ENCODE measurements around the gene RBM38. TPM values are rescaled to one million over a fixed set of nuclear protein-coding genes. Genes with fewer than 3 reads are reported as not detected.

The RBM38 gene
- total RNA-seq, 2 experiments from 2014 or later: 73.4 to 77.3 TPM

- Mint-ChIP-seq H3K9me3 (no peaks in the 10 kb centered on the region), H3K27ac (peak overlapping the region; percentile 97), H3K4me1 (ENCODE audit: low read depth) (peaks cover 70% of the 10 kb centered on the region), H3K27me3 (no peaks in the 10 kb centered on the region), H3K4me3 (peak overlapping the region; percentile 95), H3K36me3 (peaks cover 70% of the 10 kb centered on the region)
- ChIA-PET CTCF (no interaction called here), POLR2A (no interaction called here)
- no peak for DNase-seq
- intact Hi-C loops (cut with micrococcal nuclease): loop anchor here (5.0 to 10.0 kb wide), 5 partner anchors 323 to 1770 kb away; partner anchors contain the start of genes CASS4, RAB22A and ZNF831
Observed at GRCh38 chr20:57394121-57395082, 3.2 kb downstream of the RBM38 start.

DNA sequence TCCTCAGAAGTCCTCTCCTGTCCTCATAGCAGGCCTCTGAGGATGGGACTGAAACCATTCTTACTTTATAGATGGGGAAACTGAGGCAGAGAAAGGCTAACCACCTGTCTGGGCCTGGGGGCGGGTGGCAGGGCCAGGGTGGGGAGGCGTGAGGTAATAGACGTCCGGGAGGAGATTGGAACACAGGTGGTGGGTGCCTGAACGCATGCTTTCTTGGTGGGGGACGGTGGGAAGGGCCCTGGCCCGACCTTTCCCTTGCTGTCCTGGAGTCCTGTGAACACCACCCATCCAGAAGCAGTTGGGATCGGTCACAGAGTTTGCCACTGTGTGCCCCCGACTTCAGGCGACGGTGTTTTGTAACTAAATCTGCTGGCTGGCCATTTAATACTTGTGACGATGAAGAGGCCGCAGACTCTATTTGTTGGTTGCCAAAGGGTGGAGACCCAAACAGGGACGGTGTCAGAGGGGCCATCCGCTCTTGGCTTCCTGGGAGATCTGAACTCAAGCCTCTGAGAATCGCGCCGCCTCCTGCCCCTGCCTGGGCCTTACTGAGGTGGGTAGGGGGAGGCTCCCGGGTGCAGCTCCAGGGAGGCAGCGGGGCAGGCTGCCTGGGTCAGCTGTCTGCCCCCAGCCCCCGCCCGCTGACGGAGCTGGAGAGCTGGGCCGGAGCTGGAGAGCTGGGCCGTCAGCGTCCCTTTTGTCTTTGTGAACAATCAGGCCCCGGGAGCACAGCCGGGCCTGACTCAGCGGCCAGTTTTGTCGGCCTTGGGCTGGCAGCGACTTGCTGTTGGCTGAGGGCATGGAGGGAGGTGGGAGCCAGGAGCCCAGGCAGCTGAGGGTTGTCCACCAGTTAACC is 4.1 kb downstream of the RBM38 start:
- ChIA-PET POLR2A (no interaction called here), CTCF (interaction anchor here (1.1 to 1.3 kb wide), 2 partner anchors 12 to 40 kb away, joined by 3 read pairs; no protein-coding TSS in a partner anchor)
- Mint-ChIP-seq H3K9me3 (no peaks in the 10 kb centered on the region), H3K36me3 (peaks cover 76% of the 10 kb centered on the region), H3K27ac (peak overlapping the region; percentile 96), H3K4me3 (no peak overlapping the region), H3K27me3 (no peaks in the 10 kb centered on the region), H3K4me1 (ENCODE audit: low read depth) (peaks cover 74% of the 10 kb centered on the region)
- intact Hi-C loops (cut with micrococcal nuclease): loop anchor here (5.0 to 10.0 kb wide), 3 partner anchors 912 to 1769 kb away; partner anchors contain the start of genes CASS4, RAB22A and ZNF831
- no peak for DNase-seq

DNA sequence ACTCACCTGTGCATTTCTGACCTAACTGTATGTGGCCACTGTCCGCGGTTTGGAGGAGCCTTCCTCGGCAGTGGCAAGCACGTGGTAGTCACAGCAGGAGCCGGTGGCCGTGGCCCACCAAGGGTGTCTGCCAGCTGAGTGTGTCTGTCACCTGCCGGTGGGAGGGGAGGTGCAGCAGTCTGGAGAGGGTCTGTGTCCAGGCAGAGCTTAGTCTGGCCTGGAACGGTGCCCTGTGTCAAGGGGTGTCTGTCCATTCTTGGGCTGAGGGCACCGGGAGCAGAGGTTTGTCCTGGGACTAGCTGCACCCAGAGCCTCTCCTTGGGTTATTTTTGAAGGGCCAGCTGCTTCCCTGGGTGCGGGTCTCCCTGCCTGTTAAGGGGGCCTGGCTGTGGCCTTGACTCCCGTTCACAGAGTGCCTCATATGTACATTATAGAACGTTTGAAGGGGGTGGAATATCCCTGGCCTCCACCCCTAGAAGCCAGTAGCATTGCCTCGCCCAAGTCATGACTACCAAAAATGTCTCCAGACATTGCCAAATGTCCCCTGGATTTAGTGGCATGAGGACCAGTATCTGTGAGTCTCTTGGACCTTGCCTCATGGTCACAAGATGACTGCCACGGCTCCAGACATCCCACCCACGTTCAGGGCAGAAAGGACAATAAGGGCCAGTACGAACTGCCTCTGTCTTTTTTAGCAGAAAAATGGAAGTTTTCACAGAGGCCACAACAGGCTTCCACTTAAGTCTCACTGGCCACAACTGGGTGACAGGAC is 5.2 kb downstream of the RBM38 start:
- Mint-ChIP-seq H3K36me3 (peaks cover 84% of the 10 kb centered on the region), H3K4me3 (no peak overlapping the region), H3K4me1 (ENCODE audit: low read depth) (peaks cover 79% of the 10 kb centered on the region), H3K27me3 (no peaks in the 10 kb centered on the region), H3K27ac (peak overlapping the region; percentile 96), H3K9me3 (no peaks in the 10 kb centered on the region)
- DNase-seq: no peak
- ChIA-PET CTCF (interaction anchor here (1.1 to 2.4 kb wide), 4 partner anchors 13 to 102 kb away, joined by 3 to 13 read pairs (median 5); no protein-coding TSS in a partner anchor), POLR2A (no interaction called here)
- intact Hi-C loops (cut with micrococcal nuclease): loop anchor here (5.0 to 10.0 kb wide), 3 partner anchors 911 to 1768 kb away; partner anchors contain the start of genes CASS4, RAB22A and ZNF831

GRCh38 chr20:57396984-57397692 is 5.9 kb downstream of the RBM38 start:
- POLR2A ChIA-PET: interaction anchor here (1.7 to 2.2 kb wide), 3 partner anchors 10 to 46 kb away, joined by 4 to 17 read pairs (median 6); partner anchors contain the start of gene RAE1
- H3K9me3 Mint-ChIP-seq: no peaks in the 10 kb centered on the region
- peak; percentile 62 for DNase-seq
- CTCF ChIA-PET: interaction anchor here (1.2 to 2.4 kb wide), 7 partner anchors 15 to 199 kb away, joined by 3 to 13 read pairs (median 6); no protein-coding TSS in a partner anchor
- intact Hi-C loops (cut with micrococcal nuclease): loop anchor here (5.0 to 10.0 kb wide), 3 partner anchors 910 to 1768 kb away; partner anchors contain the start of genes CASS4, RAB22A and ZNF831
- H3K27me3 Mint-ChIP-seq: no peaks in the 10 kb centered on the region
- H3K4me3 Mint-ChIP-seq: peak overlapping the region; percentile 78
- peaks cover 87% of the 10 kb centered on the region for H3K4me1 Mint-ChIP-seq (ENCODE audit: low read depth)
- peak overlapping the region; percentile 96 for H3K27ac Mint-ChIP-seq
- peaks cover 89% of the 10 kb centered on the region for H3K36me3 Mint-ChIP-seq

DNA sequence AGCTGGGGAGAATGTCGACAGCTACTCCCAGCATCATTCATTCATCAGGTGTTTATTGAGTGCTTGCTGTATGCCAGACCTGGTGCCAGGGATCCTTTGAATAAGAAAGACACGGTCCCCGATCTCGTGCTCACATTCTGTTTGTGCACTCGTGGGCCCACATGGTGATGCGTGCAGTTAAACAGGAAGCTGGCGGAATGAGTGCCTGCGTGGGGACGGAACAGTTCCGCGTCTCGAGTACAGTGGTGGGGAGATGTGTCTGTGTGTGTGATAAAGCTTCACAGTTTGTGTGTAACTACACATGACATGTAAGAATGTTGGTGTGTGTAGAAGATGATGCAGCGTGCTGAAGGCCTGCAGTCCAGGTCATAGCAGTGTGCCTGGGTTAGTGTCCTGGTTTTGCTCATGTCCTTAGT is 6.5 kb downstream of the RBM38 start:
- Mint-ChIP-seq H3K36me3 (peaks cover 87% of the 10 kb centered on the region), H3K27ac (peak overlapping the region; percentile 96)

DNA sequence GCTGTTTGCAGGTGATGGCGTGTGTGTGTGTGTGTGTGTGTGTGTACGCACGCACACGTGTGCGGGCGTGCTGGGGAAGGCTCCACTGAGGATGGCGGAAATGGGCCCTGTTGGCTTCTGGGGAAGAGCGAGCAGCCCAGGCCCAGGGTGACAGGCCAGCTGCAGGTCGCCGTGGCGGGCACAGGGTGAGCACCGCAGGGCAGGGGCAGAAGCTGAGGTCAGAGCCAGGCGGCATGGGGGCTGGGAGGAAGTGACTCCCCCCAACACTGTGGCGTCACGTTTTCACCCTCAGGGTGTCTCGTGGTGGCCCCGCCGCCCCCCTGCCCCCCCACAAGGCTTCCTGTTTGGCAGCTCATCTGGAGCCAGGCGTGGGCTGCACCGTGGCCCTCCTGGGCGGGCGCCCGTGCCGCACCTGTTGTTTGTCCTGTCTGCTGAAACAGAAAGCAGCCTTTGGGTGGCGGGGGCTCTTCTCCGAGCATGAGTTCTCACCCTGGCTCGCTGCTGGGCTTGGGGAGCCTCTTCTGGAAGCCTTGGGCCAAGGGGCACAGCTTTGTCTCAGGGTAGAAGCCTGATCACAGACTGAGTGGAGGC is 7.1 kb downstream of the RBM38 start:
- intact Hi-C loops (cut with micrococcal nuclease): loop anchor here (1.0 to 10.0 kb wide), 7 partner anchors 8 to 1766 kb away; partner anchors contain the start of genes CASS4, RAB22A, RAE1 and ZNF831
- no peaks in the 10 kb centered on the region for H3K9me3 Mint-ChIP-seq
- H3K27me3 Mint-ChIP-seq: no peaks in the 10 kb centered on the region
- peaks cover 88% of the 10 kb centered on the region for H3K4me1 Mint-ChIP-seq (ENCODE audit: low read depth)
- peaks cover 84% of the 10 kb centered on the region for H3K36me3 Mint-ChIP-seq
- DNase-seq: peak; percentile 93
- ChIA-PET POLR2A (interaction anchor here (0.9 to 4.6 kb wide), 9 partner anchors 8 to 221 kb away, joined by 3 to 43 read pairs (median 6); partner anchors contain the start of genes RAE1 and RBM38), CTCF (interaction anchor here (1.2 to 2.4 kb wide), 7 partner anchors 8 to 198 kb away, joined by 3 to 13 read pairs (median 7); partner anchors contain the start of gene RBM38)
- H3K27ac Mint-ChIP-seq: peak overlapping the region; percentile 96
- H3K4me3 Mint-ChIP-seq: peak overlapping the region; percentile 78

More for the DNA sequence above, 6.5 kb downstream of the RBM38 start:
- CTCF ChIA-PET: interaction anchor here (1.2 to 2.4 kb wide), 7 partner anchors 7 to 198 kb away, joined by 3 to 13 read pairs (median 7); partner anchors contain the start of gene RBM38
- POLR2A ChIA-PET: interaction anchor here (1.0 to 4.6 kb wide), 7 partner anchors 7 to 222 kb away, joined by 4 to 43 read pairs (median 6); partner anchors contain the start of genes RAE1 and RBM38
- H3K27me3 Mint-ChIP-seq: no peaks in the 10 kb centered on the region
- H3K9me3 Mint-ChIP-seq: no peaks in the 10 kb centered on the region
- intact Hi-C loops (cut with micrococcal nuclease): loop anchor here (1.0 to 10.0 kb wide), 7 partner anchors 7 to 1767 kb away; partner anchors contain the start of genes CASS4, RAB22A, RAE1 and ZNF831
- peak overlapping the region; percentile 78 for H3K4me3 Mint-ChIP-seq
- H3K4me1 Mint-ChIP-seq (ENCODE audit: low read depth): peaks cover 91% of the 10 kb centered on the region
- DNase-seq: peak; percentile 66

DNA sequence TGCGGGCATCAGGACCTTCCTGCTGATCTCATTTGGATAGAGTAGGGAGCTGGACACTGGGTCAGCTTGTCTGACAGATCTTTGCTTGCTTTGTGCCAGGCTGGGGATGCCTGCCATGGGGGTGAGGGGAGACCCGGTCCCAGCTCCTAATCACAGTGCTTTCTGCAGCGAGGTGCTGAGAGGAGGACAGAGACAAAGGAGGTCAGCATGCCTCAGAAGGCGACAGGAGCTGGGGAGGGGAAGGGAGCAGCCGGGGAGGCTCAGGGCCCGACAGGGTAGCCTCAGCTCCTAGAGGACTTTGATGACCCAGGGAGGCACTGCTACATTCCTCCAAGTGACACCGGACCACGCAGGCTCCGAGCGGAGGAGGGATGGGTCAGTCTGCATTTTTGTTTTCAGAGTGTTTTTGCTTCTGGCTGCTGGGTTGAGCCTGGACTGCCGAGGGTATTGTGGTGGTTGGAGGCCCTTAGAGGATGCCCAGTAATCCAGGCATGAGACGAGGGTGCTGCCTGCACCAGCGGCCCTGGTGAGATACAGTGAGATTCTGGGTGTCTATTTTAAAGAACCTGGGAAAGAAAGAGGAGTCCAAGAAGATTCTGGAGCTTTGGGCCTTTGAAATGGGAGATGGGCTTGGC is 7.8 kb downstream of the RBM38 start:
- CTCF ChIA-PET: interaction anchor here (0.9 to 2.4 kb wide), 8 partner anchors 9 to 197 kb away, joined by 3 to 13 read pairs (median 6); partner anchors contain the start of gene RBM38
- Mint-ChIP-seq H3K4me1 (ENCODE audit: low read depth) (peaks cover 85% of the 10 kb centered on the region), H3K27me3 (no peaks in the 10 kb centered on the region), H3K9me3 (no peaks in the 10 kb centered on the region), H3K4me3 (peak overlapping the region; percentile 78), H3K27ac (peak overlapping the region; percentile 96), H3K36me3 (peaks cover 81% of the 10 kb centered on the region)
- DNase-seq: no peak
- POLR2A ChIA-PET: interaction anchor here (0.9 to 4.6 kb wide), 9 partner anchors 9 to 221 kb away, joined by 3 to 43 read pairs (median 5); partner anchors contain the start of genes RAE1, RBM38 and ZBP1
- intact Hi-C loops (cut with micrococcal nuclease): loop anchor here (1.0 to 10.0 kb wide), 7 partner anchors 9 to 1766 kb away; partner anchors contain the start of genes CASS4, RAB22A, RAE1 and ZNF831

DNA sequence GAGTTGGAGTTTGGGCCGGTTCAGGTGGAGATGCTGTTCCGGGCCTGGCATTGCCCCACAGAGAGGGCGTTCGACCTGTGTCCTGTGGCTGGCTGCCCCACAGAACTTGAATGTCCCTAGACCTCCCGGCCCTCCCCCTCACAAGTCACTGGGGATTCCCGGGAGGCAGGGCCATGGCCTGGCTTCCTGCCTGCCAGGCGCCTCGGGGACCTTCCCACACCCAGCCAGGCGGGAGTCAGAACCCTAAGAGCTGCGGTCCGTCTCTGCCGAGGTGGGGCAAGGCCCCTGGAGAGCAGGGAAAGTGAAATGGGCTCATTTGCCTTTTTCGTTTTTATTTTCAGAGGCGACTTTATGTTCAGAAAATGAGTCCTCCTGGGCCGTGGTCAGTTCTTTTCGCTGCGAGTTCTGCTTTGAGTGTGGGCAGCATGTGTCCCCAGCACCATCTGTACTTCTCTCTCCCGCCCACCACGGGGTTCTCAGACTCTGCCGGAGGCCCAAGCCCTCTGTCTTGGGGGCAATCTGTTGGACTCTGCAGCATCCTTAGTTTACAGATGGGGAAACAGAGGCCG is 8.5 kb downstream of the RBM38 start:
- H3K9me3 Mint-ChIP-seq: no peaks in the 10 kb centered on the region
- peak; percentile 85 for DNase-seq
- peak overlapping the region; percentile 78 for H3K4me3 Mint-ChIP-seq
- intact Hi-C loops (cut with micrococcal nuclease): loop anchor here (2.0 to 10.0 kb wide), 5 partner anchors 33 to 1765 kb away; partner anchors contain the start of genes CASS4, RAB22A, RAE1 and ZNF831
- ChIA-PET CTCF (interaction anchor here (0.9 to 1.9 kb wide), 4 partner anchors 9 to 96 kb away, joined by 3 to 11 read pairs (median 3); partner anchors contain the start of gene RBM38), POLR2A (interaction anchor here (0.9 to 4.6 kb wide), 6 partner anchors 9 to 221 kb away, joined by 3 to 43 read pairs (median 7); partner anchors contain the start of genes RBM38 and ZBP1)
- H3K4me1 Mint-ChIP-seq (ENCODE audit: low read depth): peaks cover 79% of the 10 kb centered on the region
- no peaks in the 10 kb centered on the region for H3K27me3 Mint-ChIP-seq
- H3K27ac Mint-ChIP-seq: peak overlapping the region; percentile 96
- H3K36me3 Mint-ChIP-seq: peaks cover 75% of the 10 kb centered on the region

GRCh38 chr20:57400231-57400701 is 9.1 kb downstream of the RBM38 start:
- intact Hi-C loops (cut with micrococcal nuclease): no loop called here
- POLR2A ChIA-PET: interaction anchor here (1.2 to 4.6 kb wide), 2 partner anchors 10 to 220 kb away, joined by 4 to 43 read pairs; partner anchors contain the start of genes RBM38 and ZBP1
- peaks cover 70% of the 10 kb centered on the region for H3K36me3 Mint-ChIP-seq
- H3K4me1 Mint-ChIP-seq (ENCODE audit: low read depth): peaks cover 74% of the 10 kb centered on the region
- H3K9me3 Mint-ChIP-seq: no peaks in the 10 kb centered on the region
- H3K27me3 Mint-ChIP-seq: no peaks in the 10 kb centered on the region
- peak overlapping the region; percentile 96 for H3K27ac Mint-ChIP-seq
- CTCF ChIA-PET: interaction anchor here (1.0 to 1.4 kb wide), 2 partner anchors 16 to 29 kb away, joined by 3 read pairs; no protein-coding TSS in a partner anchor
- DNase-seq: no peak
- no peak overlapping the region for H3K4me3 Mint-ChIP-seq
